Hepatocyte (in vitro differentiated cells): ENCODE results near the gene IL4I1. TPM values are rescaled to one million over a fixed set of nuclear protein-coding genes. Genes with fewer than 3 reads are reported as not detected.

Experiments used
- DNase-seq: peaks from one replicate; pipeline ENCODE4 v3.0.0-alpha.2; 2016; ENCODE audit warnings: low spot score
- H2AFZ ChIP-seq: fragments of 200-600 bp; sonication (generic); 2 replicates; pipeline ENCODE4 v1.6.0; 2016; ENCODE audit warnings: antibody characterized with exemption, mild to moderate bottlenecking
- H3K27ac ChIP-seq: fragments of 200-600 bp; sonication (generic); 2 replicates; pipeline ENCODE4 v1.5.1; 2016; ENCODE audit warnings: mild to moderate bottlenecking
- H3K27me3 ChIP-seq: fragments of 200-600 bp; sonication (generic); 2 replicates; pipeline ENCODE4 v1.6.1; 2016
- H3K36me3 ChIP-seq: fragments of 200-600 bp; sonication (generic); replicated peaks from 2 replicates; pipeline ENCODE4 v1.5.1; 2016; ENCODE audit warnings: low read depth; ENCODE audit not compliant: insufficient read depth
- H3K4me1 ChIP-seq: fragments of 200-600 bp; sonication (generic); 2 replicates; pipeline ENCODE4 v1.5.1; 2016; ENCODE audit warnings: mild to moderate bottlenecking, moderate library complexity; ENCODE audit not compliant: insufficient read depth
- H3K4me2 ChIP-seq: fragments of 200-600 bp; sonication (generic); 2 replicates; pipeline ENCODE4 v1.6.0; 2016
- H3K4me3 ChIP-seq: fragments of 200-600 bp; sonication (generic); 2 replicates; pipeline ENCODE4 v1.5.1; 2016; ENCODE audit warnings: mild to moderate bottlenecking
- H3K79me2 ChIP-seq: fragments of 200-600 bp; sonication (generic); 2 replicates; pipeline ENCODE4 v1.6.0; 2017; ENCODE audit warnings: mild to moderate bottlenecking
- H3K9me2 ChIP-seq: fragments of 200-600 bp; sonication (generic); replicated peaks from 2 replicates; pipeline ENCODE4 v1.6.0; 2017; ENCODE audit warnings: mild to moderate bottlenecking; ENCODE audit not compliant: insufficient read depth
- H3K9me3 ChIP-seq: fragments of 200-600 bp; sonication (generic); 2 replicates; pipeline ENCODE4 v1.5.1; 2016; ENCODE audit warnings: low read depth, mild to moderate bottlenecking
- H4K20me1 ChIP-seq: fragments of 200-600 bp; sonication (generic); 2 replicates; pipeline ENCODE4 v1.6.0; 2016; ENCODE audit warnings: mild to moderate bottlenecking; ENCODE audit not compliant: insufficient read depth, poor library complexity, severe bottlenecking
- CTCF ChIP-seq: fragments of 200-600 bp; sonication (generic); IDR thresholded peaks from 2 replicates; pipeline ENCODE4 v1.5.1; 2016; ENCODE audit warnings: antibody characterized with exemption, mild to moderate bottlenecking; ENCODE audit not compliant: poor library complexity
- EZH2 ChIP-seq: fragments of 200-600 bp; sonication (generic); IDR thresholded peaks from 2 replicates; pipeline ENCODE4 v1.6.1; 2016; ENCODE audit warnings: antibody characterized with exemption, mild to moderate bottlenecking, borderline replicate concordance
- EZH2phosphoT487 ChIP-seq: fragments of 200-600 bp; sonication (generic); IDR thresholded peaks from one replicate; pipeline ENCODE4 v1.6.1; 2018; ENCODE audit warnings: antibody characterized with exemption, mild to moderate bottlenecking, low read depth, moderate library complexity; ENCODE audit not compliant: unreplicated experiment, severe bottlenecking
- WGBS: methylation state at CpG from one replicate; pipeline ENCODE4 v1.1.6; 2016; ENCODE audit warnings: low lambda C conversion rate; ENCODE audit errors: missing lambda C conversion rate; 5-methylcytosine and 5-hydroxymethylcytosine counted together
- polyA plus RNA-seq: library from polyadenylated mRNA; unstranded; fragments of >200 nt; fragmentation: Nextera tagmentation; extraction: Ambion mirVana; gene quantifications from 2 replicates; pipeline ENCODE4 v1.2.1, GENCODE V29; 2016
- total RNA-seq: library from RNA; depleted of rRNA; stranded (reverse); fragments of >200 nt; gene quantifications from 2 replicates; pipeline ENCODE4 v1.2.3, GENCODE V29; 2014

Gene IL4I1
- total and polyA plus RNA-seq, 2 experiments from 2014 or later: 0.33 to 0.60 TPM

GRCh38 chr19:49877020-49877878 is 19.4 kb downstream of the IL4I1 start, which contains the start of the genes AKT1S1 and TBC1D17:
Gene AKT1S1 (minus strand): TSS chr19:49877355. CDS start chr19:49873295, 4,060 bp downstream.
Gene TBC1D17 (plus strand): TSS chr19:49877702. CDS start chr19:49877724, 22 bp downstream.
- no peaks in the 10 kb centered on the region for H3K36me3 ChIP-seq
- WGBS: under 1% methylated on average over 60 of the region's 61 CpGs
- no peaks in the 10 kb centered on the region for H3K9me3 ChIP-seq
- H3K79me2 ChIP-seq: peaks cover 41% of the 10 kb centered on the region
- TF ChIP-seq EZH2phosphoT487 (no peak), EZH2 (no peak), CTCF (no peak)
- H3K4me1 ChIP-seq: peaks cover 10% of the 10 kb centered on the region
- peak within 1 kb of the TSS; percentile 75 for H3K4me3 ChIP-seq
- peak within 1 kb of the TSS; percentile 96 for H3K27ac ChIP-seq
- H3K9me2 ChIP-seq: no peaks in the 10 kb centered on the region
- DNase-seq: peak; percentile 100
- no peaks in the 10 kb centered on the region for H3K27me3 ChIP-seq
- peak within 1 kb of the TSS; percentile 57 for H2AFZ ChIP-seq
- H4K20me1 ChIP-seq: no peaks in the 10 kb centered on the region
- peak within 1 kb of the TSS; percentile 90 for H3K4me2 ChIP-seq

- Histone ChIP-seq H3K9me2 (no peaks in the 10 kb centered on the region), H3K9me3 (no peaks in the 10 kb centered on the region), H3K27ac (peak overlapping the region; percentile 96), H3K4me2 (peak overlapping the region; percentile 90), H3K4me1 (peaks cover 10% of the 10 kb centered on the region), H3K4me3 (peak overlapping the region; percentile 69), H3K36me3 (no peaks in the 10 kb centered on the region), H3K27me3 (no peaks in the 10 kb centered on the region), H2AFZ (peak overlapping the region; percentile 57), H3K79me2 (peaks cover 41% of the 10 kb centered on the region), H4K20me1 (no peaks in the 10 kb centered on the region)
- WGBS: under 1% methylated on average over 39 of the region's 46 CpGs
- no peak for TF ChIP-seq CTCF
- DNase-seq: peak; percentile 99
Measured at GRCh38 chr19:49876422-49877019, 20.2 kb downstream of the IL4I1 start.

GRCh38 chr19:49875857-49876421 is 20.7 kb downstream of the IL4I1 start:
- Histone ChIP-seq H3K27ac (peak overlapping the region; percentile 96), H3K36me3 (no peaks in the 10 kb centered on the region), H3K4me3 (peak overlapping the region; percentile 69), H4K20me1 (no peaks in the 10 kb centered on the region), H3K9me3 (no peaks in the 10 kb centered on the region), H2AFZ (peak overlapping the region; percentile 52), H3K9me2 (no peaks in the 10 kb centered on the region), H3K4me1 (peaks cover 10% of the 10 kb centered on the region), H3K4me2 (peak overlapping the region; percentile 90), H3K79me2 (peaks cover 45% of the 10 kb centered on the region), H3K27me3 (no peaks in the 10 kb centered on the region)
- TF ChIP-seq EZH2 (no peak), EZH2phosphoT487 (no peak), CTCF (no peak)
- WGBS: 2% methylated on average over 25 of the region's 28 CpGs
- peak; percentile 68 for DNase-seq
